Measurements from ENCODE around the gene RIC8A.

The RIC8A gene

GRCh38 chr11:221998-222789 is 14.7 kb downstream of the RIC8A start:
- TF ChIP-seq, protein P1, sequence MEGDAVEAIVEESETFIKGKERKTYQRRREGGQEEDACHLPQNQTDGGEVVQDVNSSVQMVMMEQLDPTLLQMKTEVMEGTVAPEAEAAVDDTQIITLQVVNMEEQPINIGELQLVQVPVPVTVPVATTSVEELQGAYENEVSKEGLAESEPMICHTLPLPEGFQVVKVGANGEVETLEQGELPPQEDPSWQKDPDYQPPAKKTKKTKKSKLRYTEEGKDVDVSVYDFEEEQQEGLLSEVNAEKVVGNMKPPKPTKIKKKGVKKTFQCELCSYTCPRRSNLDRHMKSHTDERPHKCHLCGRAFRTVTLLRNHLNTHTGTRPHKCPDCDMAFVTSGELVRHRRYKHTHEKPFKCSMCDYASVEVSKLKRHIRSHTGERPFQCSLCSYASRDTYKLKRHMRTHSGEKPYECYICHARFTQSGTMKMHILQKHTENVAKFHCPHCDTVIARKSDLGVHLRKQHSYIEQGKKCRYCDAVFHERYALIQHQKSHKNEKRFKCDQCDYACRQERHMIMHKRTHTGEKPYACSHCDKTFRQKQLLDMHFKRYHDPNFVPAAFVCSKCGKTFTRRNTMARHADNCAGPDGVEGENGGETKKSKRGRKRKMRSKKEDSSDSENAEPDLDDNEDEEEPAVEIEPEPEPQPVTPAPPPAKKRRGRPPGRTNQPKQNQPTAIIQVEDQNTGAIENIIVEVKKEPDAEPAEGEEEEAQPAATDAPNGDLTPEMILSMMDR (IDR thresholded peaks at IDR 0.05; ENCODE audit: unreplicated experiment in 3 of 3) = no peak
- H3K4me3 Mint-ChIP-seq = no peak overlapping the region
- H3K9me3 Mint-ChIP-seq = no peaks in the 10 kb centered on the region
- no peak overlapping the region for H3K27ac Mint-ChIP-seq
- H3K4me1 Mint-ChIP-seq = no peaks in the 10 kb centered on the region
- no peaks in the 10 kb centered on the region for H3K27me3 Mint-ChIP-seq (ENCODE audit: low read depth)
- H3K36me3 Mint-ChIP-seq (ENCODE audit: low read depth) = peaks cover 22% of the 10 kb centered on the region

- TF ChIP-seq, protein P1 (IDR thresholded peaks at IDR 0.05; ENCODE audit: unreplicated experiment in 3 of 3) = no peak
- no peaks in the 10 kb centered on the region for H3K4me1 Mint-ChIP-seq
- no peaks in the 10 kb centered on the region for H3K27me3 Mint-ChIP-seq (ENCODE audit: low read depth)
- H3K9me3 Mint-ChIP-seq = no peaks in the 10 kb centered on the region
- peaks cover 23% of the 10 kb centered on the region for H3K36me3 Mint-ChIP-seq (ENCODE audit: low read depth)
- H3K27ac Mint-ChIP-seq = no peak overlapping the region
- no peak overlapping the region for H3K4me3 Mint-ChIP-seq
These were observed 15.7 kb downstream of the RIC8A start for GRCh38 chr11:223026-223789.

GRCh38 chr11:223884-224283 is 16.4 kb downstream of the RIC8A start:
- no peaks in the 10 kb centered on the region for H3K4me1 Mint-ChIP-seq
- H3K4me3 Mint-ChIP-seq = no peak overlapping the region

DNA sequence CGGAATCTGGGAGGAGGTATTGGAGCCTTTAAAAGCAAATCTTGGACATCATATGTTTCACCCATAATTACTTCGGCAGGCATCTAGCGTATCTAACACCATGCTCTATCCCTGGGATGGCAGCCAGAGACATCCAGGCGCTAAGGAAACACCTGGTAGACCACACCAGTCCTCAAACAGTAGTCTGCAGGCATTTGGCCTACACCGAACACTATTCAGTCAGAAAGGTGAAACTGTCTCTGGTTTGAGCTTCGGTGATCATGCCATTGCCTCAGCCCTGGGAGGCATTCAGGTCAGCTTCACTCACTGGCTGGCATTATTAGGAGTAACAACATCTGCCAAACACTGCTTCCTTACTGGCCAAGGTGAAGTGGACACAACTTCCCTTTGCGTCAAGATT is 16.9 kb downstream of the RIC8A start:
- Mint-ChIP-seq H3K9me3 (no peaks in the 10 kb centered on the region), H3K27me3 (ENCODE audit: low read depth) (no peaks in the 10 kb centered on the region), H3K4me3 (no peak overlapping the region), H3K4me1 (no peaks in the 10 kb centered on the region), H3K36me3 (ENCODE audit: low read depth) (peaks cover 27% of the 10 kb centered on the region), H3K27ac (no peak overlapping the region)
- TF ChIP-seq, protein P1 (IDR thresholded peaks at IDR 0.05; ENCODE audit: unreplicated experiment in 3 of 3) = no peak

More at GRCh38 chr11:223884-224283, 16.4 kb downstream of the RIC8A start:
- Mint-ChIP-seq H3K27me3 (ENCODE audit: low read depth) (no peaks in the 10 kb centered on the region), H3K27ac (no peak overlapping the region), H3K9me3 (no peaks in the 10 kb centered on the region), H3K36me3 (ENCODE audit: low read depth) (peaks cover 30% of the 10 kb centered on the region)
- TF ChIP-seq, protein P1 (IDR thresholded peaks at IDR 0.05; ENCODE audit: unreplicated experiment in 3 of 3) = no peak

- H3K27ac Mint-ChIP-seq = no peak overlapping the region
- H3K27me3 Mint-ChIP-seq (ENCODE audit: low read depth) = no peaks in the 10 kb centered on the region
- H3K9me3 Mint-ChIP-seq = no peaks in the 10 kb centered on the region
- no peaks in the 10 kb centered on the region for H3K4me1 Mint-ChIP-seq
- H3K4me3 Mint-ChIP-seq = no peak overlapping the region
- TF ChIP-seq, protein P1 (IDR thresholded peaks at IDR 0.05; ENCODE audit: unreplicated experiment in 3 of 3) = no peak
- H3K36me3 Mint-ChIP-seq (ENCODE audit: low read depth) = peaks cover 32% of the 10 kb centered on the region
These were observed 18.4 kb downstream of the RIC8A start for GRCh38 chr11:225734-226453.
